Measurements from ENCODE around the gene S100A5.
A peak's percentile ranks its signal among the peaks of the same experiment; 100 is the strongest.

Gene S100A5

DNA sequence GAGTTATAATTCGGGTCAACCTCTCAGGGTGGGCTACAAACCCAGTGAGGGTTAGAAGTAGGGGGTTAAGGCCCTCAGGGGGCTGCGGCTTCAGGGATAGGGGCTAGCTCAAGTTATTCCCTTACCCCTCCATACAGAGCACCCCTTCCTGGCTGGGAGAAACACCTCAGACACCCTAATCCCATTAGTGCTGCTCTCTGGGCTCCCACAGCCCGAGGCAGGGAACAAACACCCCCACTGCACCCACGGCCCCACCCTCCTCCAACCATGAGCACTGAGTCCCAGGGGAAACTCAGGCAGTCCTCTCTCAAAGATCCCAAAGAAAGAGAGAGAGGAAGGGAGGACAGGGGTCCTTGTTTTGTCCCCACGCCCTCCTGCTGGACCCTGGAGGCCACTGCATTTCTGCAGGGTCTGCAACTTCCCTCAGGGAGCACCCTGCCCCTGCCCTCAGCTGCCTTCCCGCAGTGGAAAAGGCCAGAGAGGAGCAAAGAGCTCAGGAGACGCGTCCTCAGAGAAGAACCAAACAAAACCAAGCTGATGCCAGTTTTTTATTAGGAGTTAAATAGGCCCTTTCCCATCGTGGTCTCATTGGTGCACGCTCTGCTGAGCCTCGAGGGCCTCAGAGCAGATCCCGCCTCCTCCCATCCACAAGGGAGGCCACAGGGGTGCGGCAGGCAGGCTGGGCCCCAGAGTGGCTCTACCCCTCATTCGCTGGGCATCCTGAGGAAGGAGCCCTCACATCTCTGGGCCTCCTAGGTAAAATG is 6.2 kb upstream of the S100A5 start:
- no peak for DNase-seq

DNA sequence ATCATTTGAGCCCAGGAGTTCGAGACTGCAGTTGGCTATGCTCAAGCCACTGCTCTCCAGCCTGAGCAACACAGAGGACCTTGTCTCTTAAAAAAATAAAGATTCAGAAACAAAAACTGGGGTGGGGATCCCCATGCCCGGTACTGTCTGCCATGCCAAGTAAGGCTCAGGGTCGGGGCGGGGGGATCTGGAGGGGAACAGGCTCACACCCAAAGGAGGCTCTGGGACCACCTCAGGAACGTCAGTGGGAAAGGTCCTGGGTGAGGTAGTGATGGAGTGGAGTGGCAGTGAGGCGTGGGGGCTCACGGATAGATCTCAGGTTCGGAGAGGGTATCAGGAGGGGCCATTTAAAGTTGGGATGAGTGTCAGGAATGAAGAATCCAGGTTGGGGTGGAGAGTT is 5.6 kb upstream of the S100A5 start:
- DNase-seq, result no peak

DNA sequence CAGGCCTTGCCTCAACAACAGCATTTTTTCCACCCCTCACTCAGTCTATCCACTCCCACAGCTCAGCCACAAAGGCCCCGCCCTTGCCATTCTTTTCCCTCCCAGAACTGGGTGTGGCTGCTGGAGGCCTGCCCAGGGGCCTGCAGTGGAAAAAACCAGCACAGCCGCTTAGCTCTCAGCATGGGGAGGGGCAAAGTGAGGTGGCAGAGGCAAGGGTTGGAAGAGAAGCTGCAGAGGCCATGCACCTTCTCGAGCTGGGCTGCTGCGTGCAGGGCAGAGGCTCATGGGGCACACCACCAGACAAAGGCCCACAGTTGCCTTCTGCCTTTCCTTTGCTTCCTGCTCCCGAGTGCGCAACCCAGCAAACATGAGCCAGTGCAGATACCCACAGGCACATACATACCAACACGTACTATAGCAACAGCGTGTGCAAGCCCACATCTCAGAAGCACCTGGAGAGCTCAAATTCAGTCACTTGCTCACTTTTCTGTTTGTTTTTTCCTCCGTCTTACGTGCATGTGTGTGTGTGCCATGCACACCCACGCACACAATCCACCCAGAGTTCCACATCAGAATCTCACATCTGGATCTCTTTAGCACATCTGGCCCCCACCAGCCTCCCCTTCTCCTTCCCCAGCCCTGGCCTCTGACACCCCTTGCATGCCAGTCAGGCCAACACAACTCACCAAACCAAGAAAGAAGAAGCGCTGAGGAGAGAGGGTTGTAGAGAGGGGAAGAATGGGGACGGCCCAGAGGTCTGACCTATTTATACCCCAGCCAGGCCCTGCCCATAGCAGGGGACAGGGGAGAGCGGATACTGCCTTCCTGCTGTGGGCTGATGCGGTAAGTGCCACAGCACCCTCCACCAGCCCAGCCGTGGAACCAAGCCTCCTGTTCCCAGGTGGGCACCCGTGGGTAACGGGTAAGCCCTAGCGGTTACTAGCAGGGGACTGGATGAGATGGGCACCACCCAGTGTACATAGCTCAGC is 4.6 kb upstream of the S100A5 start, which contains the start of gene S100A4:
Gene S100A4 (minus strand): TSS at position 740 of the 989 bp plus-strand sequence. CDS start 1,012 bp downstream, outside the sequence.
- DNase-seq, result peak; percentile 94

DNA sequence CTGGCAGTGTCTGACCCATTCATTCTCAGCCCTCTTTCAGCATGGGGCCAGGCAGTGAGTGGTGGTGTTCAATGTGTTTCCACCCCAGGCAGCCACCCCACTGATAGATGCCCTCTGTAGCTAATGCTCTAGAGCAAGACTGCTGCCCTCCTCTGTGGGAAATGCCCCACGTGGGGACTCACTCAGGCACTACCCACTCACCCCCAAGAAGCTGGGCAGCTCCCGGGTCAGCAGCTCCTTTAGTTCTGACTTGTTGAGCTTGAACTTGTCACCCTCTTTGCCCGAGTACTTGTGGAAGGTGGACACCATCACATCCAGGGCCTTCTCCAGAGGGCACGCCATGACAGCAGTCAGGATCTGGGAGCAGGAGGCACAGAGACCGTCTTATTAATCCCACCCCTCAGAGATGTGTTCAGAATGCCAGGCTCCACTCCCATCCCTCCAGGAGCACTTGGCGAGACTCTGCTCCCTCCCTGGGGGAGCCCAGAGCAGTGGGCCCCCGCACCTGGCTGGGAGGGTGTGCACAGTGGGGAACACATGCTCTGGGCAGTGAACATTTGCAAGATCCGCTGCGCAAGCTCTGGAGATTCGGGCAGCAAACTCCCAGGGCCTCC is 3.8 kb upstream of the S100A5 start:
- DNase-seq, result no peak

DNA sequence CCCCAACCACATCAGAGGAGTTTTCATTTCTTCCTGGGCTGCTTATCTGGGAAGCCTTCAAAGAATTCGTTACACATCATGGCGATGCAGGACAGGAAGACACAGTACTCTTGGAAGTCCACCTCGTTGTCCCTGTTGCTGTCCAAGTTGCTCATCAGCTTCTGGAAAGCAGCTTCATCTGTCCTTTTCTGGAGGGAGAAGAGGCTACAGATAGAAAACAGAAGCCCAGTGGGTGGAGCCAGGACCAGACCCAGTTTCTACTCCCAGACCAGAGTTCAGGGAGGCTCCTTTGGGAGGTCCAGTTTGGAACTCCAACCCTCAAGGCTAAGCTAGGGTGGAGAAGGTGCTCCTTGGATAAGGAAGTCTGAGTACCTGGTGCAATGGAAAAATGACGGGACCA is 3.0 kb upstream of the S100A5 start:
- no peak for DNase-seq

DNA sequence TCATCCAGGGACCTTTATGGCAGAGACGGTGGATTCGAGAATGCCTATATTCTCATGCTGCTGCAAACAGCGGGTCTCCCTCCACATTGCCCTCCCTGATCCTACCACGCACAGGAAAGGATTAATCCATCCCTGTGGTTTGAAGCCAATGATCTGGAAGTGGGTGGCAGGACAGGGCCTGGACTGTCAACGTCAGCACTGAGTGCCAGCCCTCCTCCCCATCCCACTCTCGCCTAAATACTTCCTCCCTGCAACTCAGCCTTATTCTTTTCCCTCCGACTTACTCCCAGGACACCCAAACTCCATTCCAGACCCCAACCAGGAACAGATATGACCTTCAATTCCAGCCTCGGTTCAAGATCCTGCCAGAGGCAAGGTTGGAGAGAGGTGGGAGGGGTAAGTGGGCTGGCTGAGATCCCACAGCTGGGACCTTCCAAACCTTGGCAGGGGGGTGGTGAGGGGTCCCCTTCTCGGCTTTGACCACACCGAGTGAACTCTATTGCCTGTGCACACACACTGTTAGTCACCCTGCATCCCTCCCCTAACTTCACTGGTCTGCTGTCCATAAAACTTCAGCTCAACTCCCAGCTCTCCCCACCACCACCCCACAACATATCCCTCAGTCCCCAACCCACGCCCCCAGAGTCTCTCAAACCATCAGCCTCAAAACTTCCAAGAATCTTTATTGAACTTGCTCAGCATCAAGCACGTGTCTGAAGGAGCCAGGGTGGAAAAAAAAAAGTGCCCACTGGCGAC is 2.4 kb upstream of the S100A5 start:
- no peak for DNase-seq

DNA sequence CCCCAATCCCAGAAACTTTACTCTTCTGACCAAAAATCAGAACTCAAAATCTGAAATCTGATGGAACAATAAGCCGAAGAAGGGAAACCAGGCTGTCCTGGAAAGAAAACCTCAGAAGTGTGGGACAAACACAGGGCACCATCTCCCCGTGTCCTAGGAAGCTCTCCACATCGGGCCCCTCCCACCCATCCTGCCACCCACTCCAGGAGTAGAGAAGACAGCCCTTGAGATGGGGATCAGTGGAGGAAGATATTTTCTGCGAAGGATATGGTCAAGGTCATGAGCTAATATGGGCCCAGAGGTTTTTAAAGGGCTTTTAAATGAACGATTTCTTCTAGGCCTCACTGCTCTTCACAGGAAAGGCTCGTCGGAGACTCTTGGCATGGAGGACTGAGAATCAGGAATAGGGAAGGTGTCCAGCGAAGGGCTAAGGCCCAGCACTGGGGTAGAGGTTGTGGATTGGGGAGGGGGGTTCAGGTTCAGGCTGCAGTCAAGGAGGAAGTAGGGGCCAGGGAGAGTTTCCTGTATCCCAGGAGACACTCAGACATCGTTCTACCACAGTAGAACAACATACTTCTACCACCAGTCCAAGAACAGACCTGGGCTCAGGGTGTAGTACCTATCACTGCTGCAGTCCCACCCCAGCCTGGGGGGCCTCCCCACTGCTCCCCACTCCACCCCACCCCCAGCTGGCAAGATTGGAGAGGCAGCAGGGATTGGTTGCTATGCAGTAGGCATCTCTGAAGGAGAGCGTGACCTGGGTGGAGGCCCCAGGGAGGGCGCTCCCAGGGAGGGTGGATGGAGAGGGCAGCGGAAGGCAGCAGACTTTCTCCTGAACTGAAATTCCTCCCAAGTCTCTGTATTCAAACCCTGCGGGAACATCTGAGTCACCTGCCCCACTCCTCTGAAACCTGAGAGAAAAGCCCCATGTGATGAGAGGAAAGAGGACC is 1.2 kb upstream of the S100A5 start:
- no peak for DNase-seq

DNA sequence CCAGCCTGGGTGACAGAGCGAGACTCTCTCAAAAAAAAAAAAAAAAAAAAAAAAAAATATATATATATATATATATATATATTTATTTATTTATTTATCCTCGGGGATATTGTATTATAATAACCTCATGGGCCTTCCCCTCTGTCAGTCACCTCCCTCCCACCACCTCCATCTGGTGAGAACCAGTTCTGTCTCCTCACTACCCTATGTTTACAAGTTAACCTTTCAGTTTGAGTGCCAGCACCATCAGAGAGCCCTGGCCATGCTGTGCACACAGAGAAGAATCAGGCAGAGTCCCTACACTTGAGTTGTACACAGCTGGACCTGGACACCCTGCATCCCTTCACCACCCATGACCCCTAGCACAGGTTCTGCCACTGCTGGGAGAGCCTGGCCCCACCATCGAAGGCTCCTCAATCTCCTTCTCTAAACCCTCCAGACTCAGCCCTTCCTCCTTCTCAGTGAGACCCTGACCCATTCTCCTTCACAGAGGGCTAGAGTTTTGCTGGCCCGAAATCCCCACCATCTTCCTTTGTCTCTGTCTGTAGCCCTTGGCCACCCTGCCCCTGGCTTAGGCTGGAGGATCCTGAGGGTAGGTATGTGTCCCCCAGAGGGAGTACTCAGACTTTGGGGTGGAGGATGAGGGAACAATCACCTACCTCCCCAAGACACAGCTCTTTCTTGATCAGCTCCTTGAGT is 1.2 kb downstream of the S100A5 start:
- DNase-seq, result no peak

DNA sequence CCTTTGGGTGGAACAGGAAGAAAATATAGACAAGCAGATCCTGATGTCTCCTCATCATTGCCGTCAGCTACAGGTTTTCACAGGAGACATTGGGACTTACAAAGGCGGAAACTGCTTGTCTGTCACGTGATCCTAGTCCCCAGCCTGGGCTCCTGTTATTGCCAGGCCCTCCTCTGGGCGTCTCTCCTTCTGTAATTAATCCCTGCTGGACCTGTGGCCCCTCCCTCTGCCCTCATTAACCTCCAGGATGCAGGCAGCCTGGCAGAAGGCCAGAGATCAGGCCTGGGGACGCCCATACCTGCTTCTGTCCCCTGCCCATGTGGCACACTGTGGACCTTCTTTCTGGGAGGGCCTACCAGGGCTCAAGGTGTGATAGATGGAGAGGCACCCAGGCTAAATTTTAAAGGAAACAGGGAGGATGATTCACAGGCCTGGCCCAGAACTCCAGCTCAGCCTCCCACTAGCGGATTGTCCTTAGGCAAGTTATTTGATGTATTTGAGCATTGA is 2.4 kb downstream of the S100A5 start:
- DNase-seq, result no peak

DNA sequence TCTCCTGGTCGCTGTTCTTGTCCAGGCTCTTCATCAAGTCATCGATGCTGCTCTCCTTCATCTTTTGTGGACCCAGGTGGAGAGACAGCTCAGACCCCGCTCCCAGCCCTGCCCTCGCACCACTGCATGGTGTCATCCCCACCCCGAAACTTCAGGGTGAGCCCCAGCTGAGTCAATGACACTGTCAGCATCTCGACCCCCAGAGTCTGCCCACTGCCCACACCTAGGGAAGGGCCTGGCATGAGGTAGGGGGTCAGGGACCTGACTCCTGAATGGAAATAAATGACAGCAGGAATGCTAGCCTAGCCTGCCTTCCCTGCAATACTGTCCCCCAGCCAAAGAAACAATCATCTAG is 3.4 kb downstream of the S100A5 start:
- DNase-seq, result no peak

DNA sequence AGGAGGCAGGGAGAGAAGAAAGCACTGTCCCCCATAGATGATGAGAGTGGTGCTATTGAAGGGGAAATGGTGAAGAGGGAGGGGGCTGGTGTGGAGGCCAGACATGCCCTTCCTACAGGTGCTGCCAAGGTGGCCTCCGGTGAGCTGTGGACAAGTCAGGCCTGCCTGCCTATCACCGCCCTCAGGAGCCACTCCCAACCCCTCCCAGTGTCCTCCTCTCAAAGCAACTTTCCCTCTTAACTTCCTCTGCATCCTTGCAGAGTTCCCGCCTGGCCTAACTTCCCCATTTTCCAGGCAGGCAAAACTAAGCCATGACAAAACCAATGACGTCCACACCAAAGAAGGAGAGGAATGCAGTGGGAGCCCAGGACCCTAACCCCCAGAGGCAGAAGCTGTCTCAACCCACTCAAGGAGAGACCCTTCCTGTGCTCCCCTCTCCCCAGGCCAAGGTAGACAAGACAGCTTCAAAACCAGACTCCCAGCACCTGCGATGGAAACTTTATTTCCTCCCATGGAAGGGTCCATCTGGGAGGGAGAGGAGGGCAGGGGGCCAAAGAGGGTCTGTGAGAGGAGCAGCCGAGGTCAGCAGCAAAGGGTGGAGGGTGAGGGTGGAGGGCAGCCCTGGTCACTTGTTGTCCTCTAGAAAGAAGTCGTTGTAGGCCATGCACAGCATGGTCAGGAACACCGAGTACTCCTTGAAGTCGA is 3.9 kb downstream of the S100A5 start:
- no peak for DNase-seq

DNA sequence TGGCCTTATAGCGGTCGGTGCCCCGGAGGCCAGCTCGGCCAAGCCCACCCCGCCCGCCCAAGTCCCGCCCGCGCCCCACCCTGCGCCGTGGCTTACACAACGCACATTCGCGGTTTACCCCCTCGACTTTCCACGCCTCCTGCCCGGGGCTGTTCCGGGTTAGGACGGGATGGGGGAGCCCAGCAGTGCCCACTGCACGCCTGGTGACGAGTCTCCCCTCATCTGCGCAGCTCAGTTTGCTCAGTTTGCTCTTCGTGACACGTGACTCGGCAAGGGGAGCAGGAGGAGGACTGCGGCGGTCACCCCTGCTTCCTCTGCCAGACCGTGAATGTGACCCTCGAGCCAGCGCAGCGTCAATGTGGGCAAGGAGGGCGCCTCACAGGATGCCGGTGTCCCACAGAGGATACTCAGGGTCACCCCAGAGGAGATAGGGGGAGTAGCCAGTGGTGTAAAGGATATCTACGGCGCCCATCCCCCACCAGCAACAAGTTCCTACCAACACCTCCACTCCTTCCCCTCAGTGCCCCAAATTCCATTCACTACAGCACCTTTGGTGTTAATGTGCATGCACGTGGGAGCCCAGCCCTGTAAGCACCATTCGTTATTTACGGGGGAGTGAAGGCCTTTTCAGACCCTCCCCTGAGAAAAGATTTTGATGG is 4.6 kb downstream of the S100A5 start:
- peak; percentile 90 for DNase-seq

DNA sequence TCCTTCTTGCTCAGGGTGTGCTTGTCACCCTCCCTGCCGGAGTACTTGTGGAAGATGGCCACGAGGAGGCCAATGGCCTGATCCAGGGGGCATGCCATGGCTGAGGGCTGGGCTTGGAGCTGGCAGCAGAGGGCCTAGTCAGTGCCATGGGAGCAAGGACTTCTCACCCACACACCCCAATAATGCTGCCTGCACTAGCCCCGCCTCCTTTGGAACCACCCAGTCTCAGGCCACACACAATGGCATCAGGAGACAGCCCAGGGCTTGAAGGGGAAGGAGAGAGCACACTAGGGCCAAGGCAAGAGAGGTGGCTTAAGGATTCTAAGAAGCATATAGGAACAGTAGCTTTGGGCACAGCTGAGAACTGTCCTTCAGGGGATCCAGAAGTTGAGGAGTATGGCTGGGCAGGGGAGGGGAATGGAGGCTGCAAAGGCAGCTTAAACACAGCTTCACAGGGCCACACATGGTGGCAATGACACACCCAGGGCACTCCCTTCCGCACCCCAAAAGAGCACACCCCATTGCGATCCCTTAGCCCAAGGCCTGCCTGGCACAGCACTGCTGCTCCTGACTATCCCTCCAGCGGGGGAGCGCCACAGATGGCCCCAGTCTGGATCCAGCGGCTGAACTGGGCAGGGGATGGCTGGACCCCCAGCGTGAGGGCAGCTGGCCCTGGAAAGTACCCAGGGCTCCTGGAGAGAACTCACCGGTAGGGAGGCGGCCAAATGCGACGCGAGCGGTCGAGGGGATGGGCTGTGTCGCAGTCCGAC is 5.3 kb downstream of the S100A5 start, which contains the start of gene S100A6:
Gene S100A6 (minus strand): TSS at position 750 of the 770 bp plus-strand sequence. CDS start 652 bp downstream, at position 98.
- DNase-seq, result peak; percentile 26

DNA sequence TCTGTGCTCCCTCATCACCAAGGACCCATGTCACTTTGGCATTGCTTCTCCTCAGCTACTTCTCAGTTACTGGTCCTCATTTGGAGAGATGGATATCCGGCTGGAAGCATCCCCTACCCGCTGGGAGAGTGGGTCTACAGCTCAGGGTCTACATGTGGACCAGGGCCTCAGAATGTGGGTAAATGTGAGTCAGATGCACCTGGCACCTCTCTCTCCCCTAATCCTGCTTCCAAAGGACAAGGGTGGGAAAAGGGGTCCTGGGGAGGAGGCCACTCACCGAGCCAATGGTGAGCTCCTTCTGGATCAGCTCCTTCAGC is 5.9 kb downstream of the S100A5 start:
- no peak for DNase-seq

DNA sequence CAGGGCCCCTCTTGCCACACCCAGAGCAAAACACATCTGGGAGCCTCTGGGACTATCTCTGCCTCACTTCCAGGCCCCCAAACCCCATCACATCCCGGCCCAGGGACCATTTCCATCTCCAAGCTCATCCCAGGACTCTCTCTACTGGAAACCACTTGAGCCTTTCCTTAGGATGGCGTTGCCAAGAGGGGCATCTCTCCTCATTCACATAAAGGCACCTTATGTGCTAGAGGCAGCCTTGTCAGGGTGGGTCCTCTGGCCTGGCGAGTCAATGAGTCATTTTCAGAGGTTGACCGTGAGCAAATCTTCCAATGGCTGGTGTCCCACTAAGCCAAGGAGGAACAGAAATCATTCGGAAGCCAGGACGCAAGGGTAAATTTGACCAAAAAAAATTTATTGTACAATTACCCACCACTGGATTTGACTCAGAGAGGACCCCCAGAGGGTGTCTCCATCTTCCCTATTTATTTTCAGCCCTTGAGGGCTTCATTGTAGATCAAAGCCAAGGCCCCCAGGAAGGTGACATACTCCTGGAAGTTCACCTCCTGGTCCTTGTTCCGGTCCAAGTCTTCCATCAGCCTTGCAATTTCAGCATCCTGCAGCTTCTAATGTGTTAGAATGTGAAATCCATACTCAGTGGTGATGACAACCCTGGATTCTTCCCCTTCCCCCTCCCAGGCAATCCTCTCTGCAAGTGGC is 6.4 kb downstream of the S100A5 start:
- DNase-seq, result peak; percentile 33

DNA sequence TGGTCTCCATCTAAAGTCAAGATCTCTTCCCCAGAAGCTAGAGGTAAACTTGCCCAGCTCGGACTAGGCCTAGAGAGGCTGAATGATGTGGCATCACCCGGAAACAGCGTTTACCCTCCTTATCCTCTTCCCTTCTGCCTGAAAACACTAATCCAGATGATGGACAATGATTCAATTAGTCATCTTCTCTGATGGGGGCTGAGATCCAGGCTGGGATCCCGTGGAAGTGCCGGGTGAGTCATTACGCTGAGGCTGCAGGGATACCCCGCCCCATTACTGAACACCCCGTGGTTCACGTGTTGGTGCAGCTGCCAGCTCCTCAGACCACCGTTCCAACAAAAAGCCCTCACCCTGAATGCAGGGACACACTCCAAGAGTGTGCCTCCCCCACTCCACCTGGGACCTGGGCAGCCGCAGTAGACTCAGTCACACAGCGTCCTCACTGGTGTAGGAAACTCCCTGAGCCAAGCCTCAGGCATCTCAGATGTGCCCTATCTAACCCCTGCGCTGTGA is 7.0 kb downstream of the S100A5 start:
- peak; percentile 94 for DNase-seq

All from fibroblast of skin of abdomen (primary cell).